Vagina (tissue), 2 donors: ENCODE data around the gene TPD52L1. TPM values are rescaled to one million over a fixed set of nuclear protein-coding genes. Genes with fewer than 3 reads are reported as not detected.

Experiments used
- DNase-seq, 2 donors: peaks; one replicate each; pipeline ENCODE4 v3.0.0-alpha.2; 2017; ENCODE audit errors: extremely low spot score in 2 of 2
- H3K27ac ChIP-seq: fragments of 200-600 bp; sonication (generic); one replicate; pipeline ENCODE4 v1.5.1; 2019
- H3K27me3 ChIP-seq: fragments of 200-600 bp; sonication (generic); one replicate; pipeline ENCODE4 v1.5.1; 2019
- H3K36me3 ChIP-seq, 2 donors: fragments of 200-600 bp; sonication (generic); one replicate each; pipeline ENCODE4 v1.5.1; 2017 to 2019
- H3K4me1 ChIP-seq: fragments of 200-600 bp; sonication (generic); one replicate; pipeline ENCODE4 v1.5.1; 2019
- H3K4me3 ChIP-seq, 2 donors: fragments of 200-600 bp; sonication (generic); 1 replicate in 1 of 2; 2 replicates in 1 of 2; pipeline ENCODE4 v1.5.1; 2016 to 2019
- H3K9me3 ChIP-seq: fragments of 200-600 bp; sonication (generic); one replicate; pipeline ENCODE4 v1.5.1; 2019
- POLR2A ChIP-seq, 2 donors: fragments of 450-650 bp; IDR thresholded peaks; one replicate each; pipeline ENCODE4 v1.6.1; 2017; ENCODE audit warnings: antibody characterized with exemption in 2 of 2, mild to moderate bottlenecking in 2 of 2, moderate library complexity in 2 of 2
- POLR2AphosphoS5 ChIP-seq, 2 donors: sonication (generic); formaldehyde crosslinking; IDR thresholded peaks; one replicate each; pipeline ENCODE4 v1.9.0; 2017; ENCODE audit warnings: antibody characterized with exemption in 2 of 2, mild to moderate bottlenecking in 2 of 2, low read depth in 1 of 2; ENCODE audit not compliant: insufficient read depth in 1 of 2
- intact Hi-C: fragments of 100-400 bp; cut with DNase I; formaldehyde crosslinking; loops from one replicate; pipeline ENCODE4 v1.15.1; 2023
- total RNA-seq: library from RNA; depleted of rRNA; stranded (reverse); fragments of >200 nt; gene quantifications from one replicate; pipeline ENCODE4 v1.2.3, GENCODE V29; 2016
- TF ChIP-seq, protein P1 (sequence below), 3 experiments: fragments of 450-650 bp in 2 of 3; fragments of 200-600 bp in 1 of 3; sonication (generic) in 1 of 3; IDR thresholded peaks; one replicate each; pipeline ENCODE4 v1.5.1; 2017 to 2019; ENCODE audit warnings: antibody characterized with exemption in 3 of 3, mild to moderate bottlenecking in 2 of 3, moderate library complexity in 2 of 3

The TPD52L1 gene
- total RNA-seq, 1 donor from 2014 or later: 85.0 TPM

DNA sequence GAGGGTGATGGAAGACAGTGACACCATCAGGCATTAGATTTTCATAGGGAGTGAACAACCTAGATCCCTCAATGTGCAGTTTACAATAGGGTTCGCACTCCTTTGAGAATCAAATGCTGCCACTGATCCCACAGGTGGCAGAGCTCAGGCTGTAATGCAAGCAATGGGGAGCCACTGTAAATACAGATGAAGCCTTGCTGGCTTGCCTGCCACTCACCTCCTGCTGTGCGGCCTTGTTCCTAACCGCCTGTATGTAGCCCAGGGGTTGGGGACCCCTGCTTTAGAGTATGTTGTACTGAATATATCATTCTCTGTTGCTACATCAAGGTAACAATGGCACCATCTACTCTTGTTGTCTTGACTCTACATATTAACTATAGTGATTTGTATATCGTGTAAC lies 37.1 kb downstream of the TPD52L1 start:
- no peaks in the 10 kb centered on the region for H3K36me3 ChIP-seq
- H3K27me3 ChIP-seq: no peaks in the 10 kb centered on the region
- peaks cover 36% of the 10 kb centered on the region for H3K4me1 ChIP-seq
- TF ChIP-seq, protein P1, sequence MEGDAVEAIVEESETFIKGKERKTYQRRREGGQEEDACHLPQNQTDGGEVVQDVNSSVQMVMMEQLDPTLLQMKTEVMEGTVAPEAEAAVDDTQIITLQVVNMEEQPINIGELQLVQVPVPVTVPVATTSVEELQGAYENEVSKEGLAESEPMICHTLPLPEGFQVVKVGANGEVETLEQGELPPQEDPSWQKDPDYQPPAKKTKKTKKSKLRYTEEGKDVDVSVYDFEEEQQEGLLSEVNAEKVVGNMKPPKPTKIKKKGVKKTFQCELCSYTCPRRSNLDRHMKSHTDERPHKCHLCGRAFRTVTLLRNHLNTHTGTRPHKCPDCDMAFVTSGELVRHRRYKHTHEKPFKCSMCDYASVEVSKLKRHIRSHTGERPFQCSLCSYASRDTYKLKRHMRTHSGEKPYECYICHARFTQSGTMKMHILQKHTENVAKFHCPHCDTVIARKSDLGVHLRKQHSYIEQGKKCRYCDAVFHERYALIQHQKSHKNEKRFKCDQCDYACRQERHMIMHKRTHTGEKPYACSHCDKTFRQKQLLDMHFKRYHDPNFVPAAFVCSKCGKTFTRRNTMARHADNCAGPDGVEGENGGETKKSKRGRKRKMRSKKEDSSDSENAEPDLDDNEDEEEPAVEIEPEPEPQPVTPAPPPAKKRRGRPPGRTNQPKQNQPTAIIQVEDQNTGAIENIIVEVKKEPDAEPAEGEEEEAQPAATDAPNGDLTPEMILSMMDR (IDR thresholded peaks at IDR 0.05): no peak
- TF ChIP-seq POLR2AphosphoS5 (IDR thresholded peaks at IDR 0.05; ENCODE audit: insufficient read depth in 1 of 2, low read depth in 1 of 2) (no peak), POLR2A (IDR thresholded peaks at IDR 0.05) (no peak)
- DNase-seq: no peak
- intact Hi-C loops: no loop called here
- H3K4me3 ChIP-seq: no peak overlapping the region
- H3K9me3 ChIP-seq: no peaks in the 10 kb centered on the region
- H3K27ac ChIP-seq: no peak overlapping the region

DNA sequence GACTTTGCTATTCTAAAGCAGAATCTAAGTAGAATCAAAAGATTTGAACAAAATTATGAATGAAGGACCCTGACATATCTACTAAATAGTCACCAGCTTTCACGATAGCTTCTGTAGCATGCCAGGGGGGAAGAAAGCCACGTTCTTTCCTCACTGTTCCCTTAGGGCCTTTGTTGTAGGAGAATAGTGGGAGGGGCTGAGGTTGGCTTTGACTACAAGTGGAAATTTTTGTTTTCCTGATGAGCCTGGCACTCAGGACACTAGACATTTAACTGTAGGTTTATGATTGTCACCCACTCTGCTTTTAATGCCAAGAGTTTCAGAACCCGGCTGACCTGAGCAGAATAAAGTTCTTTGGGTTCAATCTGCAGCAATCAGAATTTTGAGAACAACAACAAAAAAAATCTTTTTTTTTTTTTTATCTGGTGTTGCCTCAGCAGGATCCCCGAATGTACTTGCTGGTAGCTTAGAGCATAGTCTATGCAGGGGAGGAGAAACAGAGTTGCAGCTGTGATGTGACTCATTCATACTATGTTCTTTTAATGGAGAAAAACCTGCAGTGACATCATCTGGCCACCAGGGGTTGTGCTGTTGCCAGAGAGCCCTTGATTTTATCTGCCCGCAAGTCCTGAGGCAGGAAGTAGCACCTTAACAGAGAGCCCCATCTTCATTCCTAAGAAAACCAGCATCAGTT lies 38.5 kb downstream of the TPD52L1 start:
- Histone ChIP-seq H3K27ac (no peak overlapping the region), H3K27me3 (no peaks in the 10 kb centered on the region), H3K4me3 (no peak overlapping the region), H3K36me3 (no peaks in the 10 kb centered on the region), H3K4me1 (peaks cover 42% of the 10 kb centered on the region), H3K9me3 (no peaks in the 10 kb centered on the region)
- no peak for DNase-seq
- TF ChIP-seq POLR2AphosphoS5 (IDR thresholded peaks at IDR 0.05; ENCODE audit: insufficient read depth in 1 of 2, low read depth in 1 of 2): peak in 1 of 2 donors; percentile 18
- TF ChIP-seq, protein P1 (IDR thresholded peaks at IDR 0.05): peak in 2 of 3 experiments; percentile 34 to 39
- no peak for TF ChIP-seq POLR2A (IDR thresholded peaks at IDR 0.05)
- intact Hi-C loops: no loop called here

GRCh38 chr6:125192610-125192930 lies 39.0 kb downstream of the TPD52L1 start:
- H3K27me3 ChIP-seq: no peaks in the 10 kb centered on the region
- TF ChIP-seq, protein P1 (IDR thresholded peaks at IDR 0.05): no peak
- TF ChIP-seq POLR2A (IDR thresholded peaks at IDR 0.05): no peak
- no peak for TF ChIP-seq POLR2AphosphoS5 (IDR thresholded peaks at IDR 0.05; ENCODE audit: insufficient read depth in 1 of 2, low read depth in 1 of 2)
- no peak overlapping the region for H3K4me3 ChIP-seq
- intact Hi-C loops: no loop called here
- no peaks in the 10 kb centered on the region for H3K9me3 ChIP-seq
- no peak overlapping the region for H3K27ac ChIP-seq
- peaks cover 47% of the 10 kb centered on the region for H3K4me1 ChIP-seq
- no peaks in the 10 kb centered on the region for H3K36me3 ChIP-seq
- DNase-seq: no peak

DNA sequence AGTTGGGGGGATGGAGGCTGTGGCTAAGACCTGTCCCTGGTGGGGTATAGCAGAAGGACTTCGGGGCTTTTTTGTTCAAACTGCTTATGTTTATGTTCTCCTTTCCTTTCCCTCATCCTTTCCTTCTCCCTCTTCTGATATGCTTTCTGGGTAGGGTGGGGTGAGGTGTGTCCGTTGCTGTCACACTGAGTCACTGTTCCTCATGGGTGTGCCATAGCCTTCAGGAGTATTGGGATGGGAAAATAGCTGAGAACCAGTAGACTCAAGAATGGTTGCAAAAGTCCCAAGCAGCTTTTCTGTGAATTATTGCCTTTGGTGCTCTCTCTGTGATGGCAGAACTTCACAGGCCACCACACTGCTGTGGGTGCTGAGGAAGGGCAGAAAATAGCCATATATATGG lies 39.6 kb downstream of the TPD52L1 start:
- Histone ChIP-seq H3K27ac (no peak overlapping the region), H3K4me1 (peaks cover 53% of the 10 kb centered on the region), H3K4me3 (no peak overlapping the region), H3K27me3 (no peaks in the 10 kb centered on the region), H3K9me3 (no peaks in the 10 kb centered on the region), H3K36me3 (no peaks in the 10 kb centered on the region)
- DNase-seq: no peak
- no peak for TF ChIP-seq POLR2A (IDR thresholded peaks at IDR 0.05)
- peak in 1 of 2 donors; percentile 50 for TF ChIP-seq POLR2AphosphoS5 (IDR thresholded peaks at IDR 0.05; ENCODE audit: insufficient read depth in 1 of 2, low read depth in 1 of 2)
- intact Hi-C loops: no loop called here

- TF ChIP-seq, protein P1 (IDR thresholded peaks at IDR 0.05): no peak
- no peak for TF ChIP-seq POLR2AphosphoS5 (IDR thresholded peaks at IDR 0.05; ENCODE audit: insufficient read depth in 1 of 2, low read depth in 1 of 2)
- no peak for TF ChIP-seq POLR2A (IDR thresholded peaks at IDR 0.05)
- intact Hi-C loops: no loop called here
- Histone ChIP-seq H3K27ac (no peak overlapping the region), H3K36me3 (no peaks in the 10 kb centered on the region), H3K4me1 (peaks cover 51% of the 10 kb centered on the region), H3K9me3 (no peaks in the 10 kb centered on the region), H3K4me3 (no peak overlapping the region), H3K27me3 (no peaks in the 10 kb centered on the region)
- DNase-seq: no peak
Observed at GRCh38 chr6:125194941-125195340, 41.4 kb downstream of the TPD52L1 start.
